Effector memory CD8-positive, alpha-beta T cell (primary cell): ENCODE results near the gene TMCO4.

ENCODE experiments used
- ATAC-seq: fragments of 150-1000 bp; cut with Tn5 transposase; replicated peaks from 2 replicates; pipeline ENCODE4 v1.10.0; 2021; ENCODE audit warnings: mild to moderate bottlenecking, moderate library complexity
- DNase-seq, 3 experiments: peaks; one replicate each; pipeline ENCODE4 v3.0.0; 2021
- H3K27ac Mint-ChIP-seq, 2 donors: one replicate each; pipeline ENCODE4 v1.8.0; 2022; ENCODE audit warnings: mild to moderate bottlenecking in 2 of 2, mixed read lengths in 2 of 2, moderate library complexity in 2 of 2
- H3K27me3 Mint-ChIP-seq, 2 donors: one replicate each; pipeline ENCODE4 v1.8.0; 2022; ENCODE audit warnings: mixed read lengths in 2 of 2
- H3K36me3 Mint-ChIP-seq: one replicate; pipeline ENCODE4 v1.8.0; 2022; ENCODE audit warnings: mild to moderate bottlenecking, moderate library complexity, mixed read lengths; ENCODE audit not compliant: insufficient read depth
- H3K4me1 Mint-ChIP-seq, 2 donors: one replicate each; pipeline ENCODE4 v1.8.0; 2022; ENCODE audit warnings: low read depth in 2 of 2, mixed read lengths in 2 of 2
- H3K4me3 Mint-ChIP-seq, 2 donors: one replicate each; pipeline ENCODE4 v1.8.0; 2022; ENCODE audit warnings: mild to moderate bottlenecking in 2 of 2, mixed read lengths in 2 of 2, moderate library complexity in 2 of 2
- H3K9me3 Mint-ChIP-seq, 2 donors: one replicate each; pipeline ENCODE4 v1.8.0; 2022; ENCODE audit warnings: mixed read lengths in 2 of 2

Gene TMCO4

GRCh38 chr1:19728413-19729145, 71.1 kb downstream of the TMCO4 start:
- Mint-ChIP-seq H3K4me3 (no peak overlapping the region), H3K9me3 (peaks cover 3 to 7% of the 10 kb centered on the region in 2 donors), H3K4me1 (no peaks in the 10 kb centered on the region), H3K27me3 (no peaks in the 10 kb centered on the region), H3K27ac (peak overlapping the region in 1 of 2 donors; percentile 50), H3K36me3 (peaks cover 15% of the 10 kb centered on the region)
- DNase-seq: no peak
- no peak for ATAC-seq

GRCh38 chr1:19725606-19726005, 74.1 kb downstream of the TMCO4 start:
- Mint-ChIP-seq H3K27ac (no peak overlapping the region), H3K9me3 (peaks cover 0 to 5% of the 10 kb centered on the region in 2 donors), H3K27me3 (no peaks in the 10 kb centered on the region), H3K4me3 (no peak overlapping the region), H3K36me3 (peaks cover 6% of the 10 kb centered on the region), H3K4me1 (no peaks in the 10 kb centered on the region)
- no peak for ATAC-seq
- no peak for DNase-seq

GRCh38 chr1:19723874-19724273, 75.8 kb downstream of the TMCO4 start:
- Mint-ChIP-seq H3K36me3 (peaks cover 6% of the 10 kb centered on the region), H3K9me3 (no peaks in the 10 kb centered on the region), H3K27me3 (no peaks in the 10 kb centered on the region), H3K4me3 (no peak overlapping the region), H3K27ac (no peak overlapping the region), H3K4me1 (no peaks in the 10 kb centered on the region)
- no peak for ATAC-seq
- DNase-seq: no peak

- Mint-ChIP-seq H3K4me1 (no peaks in the 10 kb centered on the region), H3K36me3 (peaks cover 6% of the 10 kb centered on the region), H3K4me3 (no peak overlapping the region), H3K27ac (peak overlapping the region in 1 of 2 donors; percentile 29), H3K9me3 (no peaks in the 10 kb centered on the region), H3K27me3 (no peaks in the 10 kb centered on the region)
- ATAC-seq (no peak), DNase-seq (no peak)
Observed at GRCh38 chr1:19720973-19721372, 78.7 kb downstream of the TMCO4 start.

GRCh38 chr1:19720174-19720573, 79.5 kb downstream of the TMCO4 start:
- Mint-ChIP-seq H3K36me3 (peaks cover 5% of the 10 kb centered on the region), H3K4me3 (no peak overlapping the region), H3K9me3 (no peaks in the 10 kb centered on the region), H3K27me3 (no peaks in the 10 kb centered on the region), H3K4me1 (peaks cover 5 to 6% of the 10 kb centered on the region in 2 donors), H3K27ac (peak overlapping the region in 1 of 2 donors; percentile 29)
- ATAC-seq (no peak), DNase-seq (no peak)

DNA sequence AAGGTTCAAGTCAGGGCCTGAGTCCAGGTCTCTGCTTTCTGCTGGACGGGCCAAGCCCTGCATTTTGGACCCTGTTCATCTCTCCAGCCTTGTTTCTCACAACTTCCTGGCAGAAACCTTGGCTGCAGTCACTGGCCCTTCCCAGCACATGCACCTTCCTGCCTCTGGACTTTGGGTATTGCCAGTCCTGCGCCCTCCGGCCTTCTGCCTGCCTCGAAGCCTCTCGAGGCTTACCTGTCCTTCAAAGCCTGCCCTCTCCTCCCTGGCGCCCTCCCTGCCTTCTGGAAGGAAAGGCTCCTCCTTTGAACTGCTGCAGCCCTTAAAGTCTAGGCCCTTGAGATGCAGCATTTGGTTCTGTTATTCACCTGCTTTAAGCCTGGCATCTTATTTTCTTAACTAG, 82.2 kb downstream of the TMCO4 start:
- peaks cover 5% of the 10 kb centered on the region for H3K36me3 Mint-ChIP-seq
- no peak overlapping the region for H3K4me3 Mint-ChIP-seq
- DNase-seq (no peak), ATAC-seq (no peak)
- H3K4me1 Mint-ChIP-seq: peaks cover 5 to 6% of the 10 kb centered on the region in 2 donors
- no peaks in the 10 kb centered on the region for H3K9me3 Mint-ChIP-seq
- H3K27ac Mint-ChIP-seq: no peak overlapping the region
- H3K27me3 Mint-ChIP-seq: no peaks in the 10 kb centered on the region

DNA sequence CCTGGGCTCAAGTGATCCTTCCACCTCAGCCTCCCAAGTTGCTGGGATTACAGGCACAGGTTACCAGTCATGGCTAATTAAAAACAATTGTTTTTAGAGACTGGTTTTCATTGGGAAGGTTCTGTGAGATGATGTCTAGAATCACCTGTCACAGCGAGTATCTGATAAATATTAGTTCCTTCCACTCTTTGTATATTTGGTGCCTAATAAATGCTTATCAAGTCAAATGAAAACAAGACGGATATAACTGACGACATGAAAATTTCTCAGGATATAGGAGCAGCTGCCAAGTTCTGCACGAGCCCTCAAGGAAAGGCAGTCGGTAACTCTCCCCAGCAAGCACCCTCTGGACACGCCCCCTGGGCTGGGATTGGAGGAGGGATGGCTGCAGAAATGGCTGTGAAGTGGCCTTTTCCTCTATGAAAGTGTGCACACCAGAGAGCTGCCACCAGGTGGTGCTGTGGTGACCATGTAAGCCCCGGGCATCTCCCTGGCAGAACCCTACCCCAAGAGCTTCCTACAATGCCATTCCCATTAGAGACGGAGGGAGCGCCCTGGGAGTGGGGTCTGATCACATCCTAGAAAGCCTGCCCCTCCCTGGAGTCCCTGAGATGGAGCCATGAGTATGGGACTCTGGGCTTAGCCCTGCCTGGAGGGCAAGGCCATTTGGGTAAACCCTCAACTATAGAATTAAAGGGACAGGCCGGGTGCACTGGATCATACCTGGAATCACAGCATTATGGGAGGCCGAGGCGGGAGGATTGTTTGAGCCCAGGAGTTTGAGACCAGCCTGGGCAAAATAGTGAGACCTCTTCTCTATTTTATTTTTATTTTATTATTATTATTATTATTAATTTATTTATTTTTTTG, 84.1 kb downstream of the TMCO4 start:
- ATAC-seq (peak; percentile 99), DNase-seq (peak; percentile 70 to 80 (median 78))
- Mint-ChIP-seq H3K9me3 (no peaks in the 10 kb centered on the region), H3K4me1 (peaks cover 5 to 11% of the 10 kb centered on the region in 2 donors), H3K4me3 (no peak overlapping the region), H3K36me3 (peaks cover 5% of the 10 kb centered on the region), H3K27me3 (no peaks in the 10 kb centered on the region), H3K27ac (no peak overlapping the region)

- peaks cover 5 to 11% of the 10 kb centered on the region in 2 donors for H3K4me1 Mint-ChIP-seq
- H3K36me3 Mint-ChIP-seq: peaks cover 9% of the 10 kb centered on the region
- H3K27ac Mint-ChIP-seq: no peak overlapping the region
- DNase-seq (no peak), ATAC-seq (no peak)
- H3K27me3 Mint-ChIP-seq: no peaks in the 10 kb centered on the region
- H3K9me3 Mint-ChIP-seq: no peaks in the 10 kb centered on the region
- H3K4me3 Mint-ChIP-seq: no peak overlapping the region
Observed at GRCh38 chr1:19712928-19713327, 86.8 kb downstream of the TMCO4 start.

- peaks cover 5 to 11% of the 10 kb centered on the region in 2 donors for H3K4me1 Mint-ChIP-seq
- ATAC-seq: no peak
- no peak overlapping the region for H3K27ac Mint-ChIP-seq
- H3K36me3 Mint-ChIP-seq: peaks cover 9% of the 10 kb centered on the region
- DNase-seq: no peak
- H3K9me3 Mint-ChIP-seq: no peaks in the 10 kb centered on the region
- H3K27me3 Mint-ChIP-seq: no peaks in the 10 kb centered on the region
- no peak overlapping the region for H3K4me3 Mint-ChIP-seq
Observed at GRCh38 chr1:19710825-19711611, 88.7 kb downstream of the TMCO4 start.

DNA sequence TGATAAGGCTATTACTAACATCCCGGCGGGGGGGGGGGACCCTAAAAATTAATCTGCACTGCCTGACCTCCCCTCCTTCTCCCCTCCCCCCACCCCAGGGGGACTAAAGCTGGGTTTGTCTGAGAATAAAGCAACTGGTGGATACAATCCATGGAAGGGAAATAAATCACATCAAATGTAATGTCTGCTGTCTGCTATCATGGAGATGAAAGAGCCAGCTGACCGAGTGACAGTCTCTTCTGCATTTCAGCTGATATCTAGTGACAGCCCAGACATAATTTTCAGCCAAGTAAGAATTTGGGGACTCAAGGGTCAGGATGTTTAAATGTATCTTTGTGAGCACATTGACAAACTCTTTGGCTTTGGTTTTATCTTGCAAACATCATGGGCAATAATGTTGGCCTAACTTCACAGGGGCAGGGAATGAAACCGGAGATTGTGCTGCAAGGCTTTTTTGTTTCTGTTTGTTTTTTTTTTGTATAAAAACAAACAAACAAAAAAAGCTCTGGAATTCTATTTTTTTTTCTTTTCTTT, 90.4 kb downstream of the TMCO4 start:
- DNase-seq: no peak
- H3K4me1 Mint-ChIP-seq: peaks cover 3 to 5% of the 10 kb centered on the region in 2 donors
- ATAC-seq: no peak
- no peak overlapping the region for H3K27ac Mint-ChIP-seq
- no peaks in the 10 kb centered on the region for H3K9me3 Mint-ChIP-seq
- peaks cover 4% of the 10 kb centered on the region for H3K36me3 Mint-ChIP-seq
- H3K4me3 Mint-ChIP-seq: no peak overlapping the region
- H3K27me3 Mint-ChIP-seq: no peaks in the 10 kb centered on the region

GRCh38 chr1:19708567-19709110, 91.1 kb downstream of the TMCO4 start:
- no peak overlapping the region for H3K27ac Mint-ChIP-seq
- H3K27me3 Mint-ChIP-seq: no peaks in the 10 kb centered on the region
- H3K36me3 Mint-ChIP-seq: peaks cover 4% of the 10 kb centered on the region
- H3K9me3 Mint-ChIP-seq: no peaks in the 10 kb centered on the region
- H3K4me1 Mint-ChIP-seq: peaks cover 3 to 5% of the 10 kb centered on the region in 2 donors
- DNase-seq (no peak), ATAC-seq (no peak)
- H3K4me3 Mint-ChIP-seq: no peak overlapping the region

DNA sequence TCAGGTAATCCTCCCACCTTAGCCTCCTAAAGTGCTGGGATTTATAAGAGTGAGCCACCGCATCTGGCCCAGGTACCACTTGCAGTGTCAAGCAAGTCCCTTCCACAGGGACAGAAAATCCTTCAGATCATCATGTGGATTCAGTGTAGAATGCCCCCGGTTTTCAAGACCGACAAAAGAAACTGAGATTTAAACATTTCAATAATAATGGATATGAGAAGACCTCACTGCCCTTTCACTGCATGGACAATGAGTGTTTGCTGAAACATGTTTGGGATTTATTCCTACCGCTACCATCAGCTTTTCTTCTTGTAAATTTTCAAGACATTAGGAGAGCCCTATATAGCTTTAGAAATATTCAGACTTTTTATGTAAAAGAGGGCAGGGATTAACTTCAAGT, 93.6 kb downstream of the TMCO4 start:
- ATAC-seq (no peak), DNase-seq (no peak)
- no peak overlapping the region for H3K4me3 Mint-ChIP-seq
- no peak overlapping the region for H3K27ac Mint-ChIP-seq
- H3K27me3 Mint-ChIP-seq: no peaks in the 10 kb centered on the region
- H3K9me3 Mint-ChIP-seq: no peaks in the 10 kb centered on the region
- H3K36me3 Mint-ChIP-seq: peaks cover 4% of the 10 kb centered on the region
- H3K4me1 Mint-ChIP-seq: peaks cover 3 to 5% of the 10 kb centered on the region in 2 donors

DNA sequence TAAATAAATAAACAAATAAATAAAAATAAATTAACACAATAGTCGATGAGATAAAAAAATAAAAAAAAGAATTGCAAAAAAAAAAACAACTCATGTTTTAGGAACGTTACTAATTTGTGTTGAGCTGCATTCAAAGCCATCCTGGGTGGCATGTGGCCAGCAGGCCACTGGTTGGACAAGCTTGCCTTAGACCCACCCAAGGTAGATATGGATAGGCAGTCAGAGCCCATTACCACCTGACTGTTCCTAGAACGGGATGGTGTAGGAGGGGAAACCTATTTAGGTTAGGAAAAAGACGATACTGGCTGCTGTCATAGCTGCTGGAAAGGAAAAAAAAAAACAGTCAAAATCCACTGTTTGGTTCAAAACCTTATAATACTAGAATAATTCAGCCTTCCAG, 94.3 kb downstream of the TMCO4 start:
- Mint-ChIP-seq H3K9me3 (no peaks in the 10 kb centered on the region), H3K4me3 (no peak overlapping the region), H3K27me3 (no peaks in the 10 kb centered on the region), H3K4me1 (peaks cover 0 to 3% of the 10 kb centered on the region in 2 donors), H3K36me3 (peaks cover 6% of the 10 kb centered on the region), H3K27ac (no peak overlapping the region)
- no peak for DNase-seq
- ATAC-seq: no peak
